GM06990 (cell line): Measurements from ENCODE around the gene SV2C.

Source experiments
- DNase-seq: peaks from one replicate; pipeline ENCODE4 v3.0.0-alpha.2; 2011; ENCODE audit not compliant: insufficient read length; ENCODE audit errors: extremely low read depth
- H3K27me3 ChIP-seq: replicated peaks from 2 replicates; pipeline ENCODE4 v1.6.0; 2011; ENCODE audit warnings: low read length; ENCODE audit not compliant: control insufficient read depth, insufficient read depth
- H3K36me3 ChIP-seq: 2 replicates; pipeline ENCODE4 v1.5.1; 2011; ENCODE audit warnings: low read length; ENCODE audit not compliant: control insufficient read depth, insufficient read depth
- H3K4me3 ChIP-seq: replicated peaks from 2 replicates; pipeline ENCODE4 v1.5.1; 2011; ENCODE audit warnings: low read depth, mild to moderate bottlenecking, control low read depth, low read length
- TF ChIP-seq, protein P1 (sequence below): IDR thresholded peaks from 2 replicates; pipeline ENCODE4 v1.5.1; 2011; ENCODE audit warnings: low read length, control low read depth, mild to moderate bottlenecking, inconsistent platforms; ENCODE audit not compliant: insufficient read depth, poor library complexity, severe bottlenecking

SV2C gene

DNA sequence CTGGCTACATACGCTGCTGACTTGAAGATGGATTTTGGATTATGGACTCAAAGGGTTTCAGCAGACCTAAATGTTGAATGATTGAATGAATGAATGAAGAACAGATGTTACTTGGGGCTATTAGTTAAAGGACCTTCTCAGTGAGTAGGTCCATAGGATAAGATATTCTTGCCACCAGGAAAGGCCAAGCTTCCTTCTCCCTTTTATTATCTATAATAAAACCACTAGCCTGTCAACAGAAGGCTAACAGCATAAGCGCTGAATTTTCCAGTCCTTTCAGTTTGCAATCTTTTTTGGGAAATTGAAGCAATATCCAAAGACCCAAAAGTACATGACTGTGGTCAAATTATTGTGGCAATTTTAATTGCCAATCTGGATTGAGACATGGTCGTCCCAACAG lies 113.3 kb downstream of the SV2C start:
- Histone ChIP-seq H3K36me3 (no peaks in the 10 kb centered on the region), H3K4me3 (no peak overlapping the region), H3K27me3 (no peaks in the 10 kb centered on the region)
- TF ChIP-seq, protein P1, sequence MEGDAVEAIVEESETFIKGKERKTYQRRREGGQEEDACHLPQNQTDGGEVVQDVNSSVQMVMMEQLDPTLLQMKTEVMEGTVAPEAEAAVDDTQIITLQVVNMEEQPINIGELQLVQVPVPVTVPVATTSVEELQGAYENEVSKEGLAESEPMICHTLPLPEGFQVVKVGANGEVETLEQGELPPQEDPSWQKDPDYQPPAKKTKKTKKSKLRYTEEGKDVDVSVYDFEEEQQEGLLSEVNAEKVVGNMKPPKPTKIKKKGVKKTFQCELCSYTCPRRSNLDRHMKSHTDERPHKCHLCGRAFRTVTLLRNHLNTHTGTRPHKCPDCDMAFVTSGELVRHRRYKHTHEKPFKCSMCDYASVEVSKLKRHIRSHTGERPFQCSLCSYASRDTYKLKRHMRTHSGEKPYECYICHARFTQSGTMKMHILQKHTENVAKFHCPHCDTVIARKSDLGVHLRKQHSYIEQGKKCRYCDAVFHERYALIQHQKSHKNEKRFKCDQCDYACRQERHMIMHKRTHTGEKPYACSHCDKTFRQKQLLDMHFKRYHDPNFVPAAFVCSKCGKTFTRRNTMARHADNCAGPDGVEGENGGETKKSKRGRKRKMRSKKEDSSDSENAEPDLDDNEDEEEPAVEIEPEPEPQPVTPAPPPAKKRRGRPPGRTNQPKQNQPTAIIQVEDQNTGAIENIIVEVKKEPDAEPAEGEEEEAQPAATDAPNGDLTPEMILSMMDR, result no peak
- no peak for DNase-seq

DNA sequence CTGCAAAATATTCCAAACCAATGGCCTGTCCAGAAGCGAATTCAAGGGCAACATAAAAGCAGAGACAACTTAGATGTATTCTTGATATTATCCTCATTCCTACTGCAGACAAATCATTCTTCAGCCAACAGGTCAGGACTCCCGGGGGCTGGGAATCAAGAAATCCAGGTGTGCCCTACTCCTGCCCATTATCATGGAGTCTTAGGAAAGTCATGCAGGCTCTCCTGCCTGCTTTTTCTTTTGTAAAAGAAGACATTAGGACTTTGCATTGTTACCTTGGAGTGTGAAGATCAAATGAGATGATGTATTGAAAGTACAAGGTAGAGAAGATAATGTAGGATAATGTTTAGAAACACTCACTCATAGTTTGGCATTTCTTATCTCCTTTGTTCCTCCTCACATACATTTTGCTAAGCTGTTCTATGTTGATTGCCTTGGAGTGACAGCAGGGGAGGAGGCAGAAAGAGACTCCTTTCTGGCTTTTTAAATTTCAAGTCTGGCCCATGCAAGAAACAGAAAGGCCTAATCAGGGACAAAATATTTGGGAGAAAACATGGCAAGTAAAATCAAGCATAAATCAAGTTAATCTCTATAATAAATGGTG lies 113.8 kb downstream of the SV2C start:
- Histone ChIP-seq H3K27me3 (no peaks in the 10 kb centered on the region), H3K36me3 (no peaks in the 10 kb centered on the region), H3K4me3 (no peak overlapping the region)
- DNase-seq, result no peak
- TF ChIP-seq, protein P1, result no peak

DNA sequence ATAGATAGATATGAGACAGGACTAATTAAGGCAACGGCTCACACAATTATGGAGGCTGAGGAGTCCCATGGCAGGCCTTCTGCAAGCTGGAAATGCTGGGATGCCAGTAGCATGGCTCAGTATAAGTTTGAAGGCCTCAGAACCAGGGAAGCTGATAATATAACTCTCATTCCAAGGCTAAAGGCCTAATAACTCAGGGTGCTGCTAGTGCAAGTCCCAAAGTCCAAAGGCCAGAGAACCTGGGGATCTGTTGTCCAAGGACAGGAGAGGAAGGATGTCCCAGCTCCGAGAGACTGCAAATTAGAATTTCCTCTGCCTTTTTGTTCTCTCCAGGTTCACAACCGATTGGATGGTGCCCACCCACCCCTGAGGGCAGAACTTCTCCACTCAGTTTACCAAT lies 114.5 kb downstream of the SV2C start:
- no peaks in the 10 kb centered on the region for H3K36me3 ChIP-seq
- DNase-seq, result no peak
- no peaks in the 10 kb centered on the region for H3K27me3 ChIP-seq
- H3K4me3 ChIP-seq, result no peak overlapping the region
- TF ChIP-seq, protein P1, result no peak

DNA sequence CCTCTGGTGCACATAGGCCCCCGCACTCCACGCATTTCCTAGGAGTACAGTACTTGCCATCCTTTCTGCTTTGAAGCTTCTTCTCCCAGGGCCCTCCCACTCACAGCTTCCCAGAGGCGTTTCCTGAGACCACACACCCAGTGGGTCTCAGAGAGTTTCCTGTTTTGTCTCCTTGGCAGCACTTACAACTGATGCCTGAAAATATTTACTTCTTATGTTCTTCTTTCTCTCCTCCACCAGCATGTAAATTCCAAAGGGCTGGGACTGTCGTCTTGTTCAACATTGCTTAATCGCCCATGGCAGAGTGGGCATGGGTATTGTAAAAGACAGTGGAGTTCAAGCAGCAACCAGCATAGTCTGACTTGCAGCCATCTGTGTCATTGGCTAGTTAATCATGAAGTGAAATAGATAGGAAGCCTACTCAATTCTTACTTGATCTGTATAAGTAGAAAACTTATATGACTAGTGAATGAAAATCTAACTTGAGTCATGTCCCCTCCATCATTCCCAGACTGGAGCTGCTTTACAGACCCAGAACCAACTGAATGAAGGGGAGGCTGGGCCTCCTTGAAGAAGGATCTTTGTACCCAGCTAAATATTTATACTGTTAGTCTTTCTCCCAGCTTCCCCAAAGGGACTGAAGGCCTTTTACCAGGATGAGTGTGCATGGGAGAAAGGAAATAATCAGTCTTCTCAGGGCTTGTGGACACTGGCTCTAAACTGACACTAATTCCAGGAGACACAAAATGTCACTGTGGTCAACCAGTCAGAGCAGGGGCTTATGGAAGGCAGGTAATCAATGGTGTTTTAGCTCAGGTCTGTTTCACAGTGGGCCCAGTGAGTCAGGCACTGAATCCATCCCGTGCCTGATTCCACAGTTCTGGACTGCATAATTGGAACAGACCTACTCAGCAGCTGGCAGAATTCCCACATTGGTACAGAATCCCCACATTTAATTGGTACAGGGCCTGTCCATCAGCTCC lies 116.4 kb downstream of the SV2C start:
- Histone ChIP-seq H3K27me3 (no peaks in the 10 kb centered on the region), H3K4me3 (no peak overlapping the region), H3K36me3 (no peaks in the 10 kb centered on the region)
- TF ChIP-seq, protein P1, result no peak
- no peak for DNase-seq

DNA sequence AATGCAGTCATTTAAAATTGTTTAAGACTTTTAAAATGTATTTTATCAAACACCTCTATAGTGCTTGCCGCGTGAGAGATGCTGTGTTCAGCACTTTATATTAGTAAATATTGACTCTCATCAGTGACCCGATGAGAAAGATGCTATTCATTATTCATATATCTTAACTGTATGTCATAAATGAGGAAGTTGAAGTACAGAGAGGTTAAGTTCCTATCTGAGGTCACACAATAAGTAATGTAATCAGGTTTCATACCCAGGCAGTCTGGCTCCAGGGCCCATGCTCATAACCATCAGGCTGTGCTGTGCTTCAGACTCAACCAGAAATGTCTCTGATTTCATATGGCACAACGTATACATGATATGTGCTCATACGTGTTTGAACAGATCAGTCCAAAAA lies 119.0 kb downstream of the SV2C start:
- TF ChIP-seq, protein P1, result no peak
- no peaks in the 10 kb centered on the region for H3K36me3 ChIP-seq
- DNase-seq, result no peak
- no peaks in the 10 kb centered on the region for H3K27me3 ChIP-seq
- H3K4me3 ChIP-seq, result no peak overlapping the region
